Putamen (tissue), 1 donor: Measurements from ENCODE around the gene LMF1.
"Not testable (repeated sequence)": the region's sequence is repeated elsewhere in the genome, so short reads cannot be mapped to it uniquely, and the experiment has no call there.

ENCODE experiments used
- DNase-seq: peaks from one replicate; pipeline ENCODE4 v3.0.0-alpha.2; 2016; ENCODE audit warnings: low spot score

Gene LMF1

GRCh38 chr16:831571-832413 lies 139.0 kb downstream of the LMF1 start:
- DNase-seq: no peak

- DNase-seq: no peak
These were observed 139.8 kb downstream of the LMF1 start for GRCh38 chr16:830871-831570.

- no peak for DNase-seq
These were observed 140.5 kb downstream of the LMF1 start for GRCh38 chr16:830107-830870.

DNA sequence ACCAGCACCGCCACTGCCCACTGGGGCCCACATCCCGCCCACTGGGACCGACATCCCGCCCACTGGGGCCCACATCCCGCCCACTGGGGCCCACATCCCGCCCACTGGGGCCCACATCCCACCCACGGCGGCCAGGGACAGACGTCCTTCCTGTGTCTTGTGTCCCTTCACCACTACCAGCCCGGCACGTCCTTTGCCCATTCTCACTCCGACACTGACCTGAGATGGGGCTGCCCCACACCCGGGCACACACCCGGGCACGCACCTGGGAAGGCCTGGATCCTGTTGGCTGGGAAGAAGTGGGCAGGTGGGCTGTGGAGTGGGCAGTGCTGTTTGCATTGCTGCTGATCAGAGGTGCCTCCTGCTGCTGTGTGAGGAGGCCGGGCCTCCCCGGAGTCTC lies 141.9 kb downstream of the LMF1 start:
- no peak for DNase-seq

- DNase-seq: no peak
These were observed 143.3 kb downstream of the LMF1 start for GRCh38 chr16:827513-827912.

GRCh38 chr16:825341-826061 lies 145.3 kb downstream of the LMF1 start:
- no peak for DNase-seq

DNA sequence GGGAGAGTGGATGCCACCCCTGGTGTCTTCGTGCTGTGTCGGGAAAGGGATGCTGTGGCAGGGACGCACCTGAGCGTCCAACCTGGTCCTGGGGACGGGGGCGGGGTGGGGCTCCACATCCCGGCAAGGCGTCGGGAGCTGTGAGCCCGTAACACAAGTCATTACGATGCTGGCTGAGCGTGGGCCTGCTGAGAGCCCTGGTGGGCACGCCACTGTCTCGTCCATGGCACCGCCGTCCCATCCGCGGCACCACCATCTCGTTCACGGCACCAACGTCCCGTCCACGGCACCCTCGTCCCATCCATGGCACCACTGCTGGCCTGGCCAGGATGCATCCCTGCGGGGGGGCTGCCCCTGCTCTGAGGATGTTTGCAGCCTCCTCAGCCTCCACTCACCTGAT lies 146.2 kb downstream of the LMF1 start:
- DNase-seq: no peak

DNA sequence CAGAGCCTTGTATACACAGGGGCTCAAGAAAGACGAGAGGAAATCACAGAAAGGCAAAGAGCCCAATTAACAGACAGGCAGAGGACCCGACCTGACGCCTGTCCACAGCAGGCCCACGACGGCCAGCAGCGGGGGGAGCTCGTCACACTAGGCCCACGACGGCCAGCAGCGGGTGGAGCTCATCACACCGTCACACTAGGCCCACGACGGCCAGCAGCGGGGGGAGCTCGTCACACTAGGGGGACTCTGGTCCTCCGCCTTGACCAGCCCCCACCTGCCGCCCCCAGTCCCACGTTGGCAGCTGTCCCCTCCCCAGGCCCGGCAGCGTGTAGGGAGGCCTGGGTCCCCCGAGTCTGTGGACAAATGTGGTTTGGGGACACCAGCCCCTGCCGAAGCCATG lies 146.6 kb downstream of the LMF1 start:
- DNase-seq: no peak

DNA sequence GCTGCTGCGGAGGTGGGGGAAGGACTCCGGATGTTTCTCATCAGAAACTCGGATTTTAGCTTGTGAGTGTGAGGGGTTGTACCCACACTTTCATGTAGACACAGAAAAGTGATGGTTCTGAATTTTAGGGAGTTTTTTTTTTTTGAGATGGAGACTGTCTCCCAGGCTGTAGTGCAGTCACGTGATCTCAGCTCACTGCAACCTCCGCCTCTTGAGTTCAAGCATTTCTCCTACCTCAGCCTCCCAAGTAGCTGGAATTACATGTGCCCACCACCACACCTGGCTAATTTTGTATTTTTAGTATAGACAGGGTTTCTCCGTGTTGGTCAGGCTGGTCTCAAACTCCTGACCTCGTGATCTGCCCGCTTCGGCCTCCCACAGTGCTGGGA lies 147.9 kb downstream of the LMF1 start:
- no peak for DNase-seq

DNA sequence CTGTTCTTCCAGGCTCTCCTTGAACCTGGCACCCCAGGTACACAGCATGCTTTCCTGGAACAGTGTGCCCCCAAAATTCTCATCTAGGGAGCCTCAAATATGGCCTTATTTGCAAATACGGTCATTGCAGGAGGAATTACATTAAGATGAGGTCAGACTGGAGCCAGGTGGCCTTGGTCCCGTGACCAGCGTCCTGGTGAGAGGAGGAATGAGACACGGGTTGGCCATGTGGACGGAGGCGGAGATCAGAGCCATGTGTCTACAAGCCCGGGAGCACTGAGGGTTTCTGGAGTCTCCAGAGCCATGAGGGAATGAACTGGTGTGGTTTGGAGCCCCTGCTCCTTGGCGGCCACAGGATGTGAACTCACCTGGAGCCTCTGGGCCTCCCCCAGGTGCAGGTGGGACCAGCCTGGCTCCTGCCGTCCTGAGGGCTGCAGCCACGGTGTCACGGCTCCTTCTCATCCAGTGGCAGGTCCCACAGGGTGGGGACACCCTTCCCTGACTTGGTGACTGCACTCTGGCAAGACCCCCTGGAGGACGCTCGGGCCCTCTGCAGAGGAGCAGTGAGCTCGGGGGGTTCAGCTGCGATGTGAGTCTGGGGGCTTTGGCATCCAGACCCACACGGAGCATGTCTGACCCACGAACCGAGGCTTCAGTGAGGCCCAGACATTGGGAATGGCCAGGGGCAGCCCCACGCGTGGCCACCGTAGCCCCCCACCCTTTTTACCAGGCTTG lies 148.4 kb downstream of the LMF1 start:
- DNase-seq: no peak

DNA sequence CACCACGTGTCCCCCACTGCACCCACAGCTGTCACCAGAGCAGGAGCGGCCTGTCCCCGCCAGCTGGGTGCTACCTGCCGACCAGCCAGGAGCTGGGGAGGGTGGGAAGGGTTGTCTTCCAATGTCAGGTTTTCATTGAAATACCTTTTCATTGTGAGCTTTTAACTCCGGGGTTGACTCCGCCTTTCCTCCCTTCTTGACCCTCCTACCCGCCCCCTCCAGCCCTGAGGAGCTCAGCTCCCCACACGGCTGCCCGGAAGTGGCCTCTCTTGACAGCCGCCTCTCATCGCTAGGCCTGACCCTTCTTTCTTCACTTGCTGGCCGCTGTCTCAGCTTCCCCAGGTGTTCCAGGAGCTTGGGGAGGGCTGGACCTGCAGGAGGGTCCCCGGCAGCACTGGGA lies 149.0 kb downstream of the LMF1 start:
- no peak for DNase-seq

- no peak for DNase-seq
These were observed 150.0 kb downstream of the LMF1 start for GRCh38 chr16:820748-821147.

DNA sequence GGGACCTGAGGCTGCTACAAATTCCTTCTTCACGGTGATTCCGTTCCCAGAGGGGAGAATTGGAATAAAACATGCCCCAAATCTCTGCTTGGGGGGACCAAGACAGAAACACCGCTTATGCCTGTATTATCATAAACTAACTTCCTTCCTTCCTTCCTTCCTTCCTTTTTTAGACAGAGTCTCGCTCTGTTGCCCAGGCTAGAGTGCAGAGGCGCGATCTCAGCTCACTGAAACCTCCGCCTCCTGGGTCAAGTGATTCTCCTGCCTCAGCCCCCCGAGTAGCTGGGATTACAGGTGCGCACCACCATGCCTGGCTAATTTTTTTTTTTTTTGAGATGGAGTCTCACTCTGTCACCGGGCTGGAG lies 150.8 kb downstream of the LMF1 start:
- not testable (repeated sequence) for DNase-seq

DNA sequence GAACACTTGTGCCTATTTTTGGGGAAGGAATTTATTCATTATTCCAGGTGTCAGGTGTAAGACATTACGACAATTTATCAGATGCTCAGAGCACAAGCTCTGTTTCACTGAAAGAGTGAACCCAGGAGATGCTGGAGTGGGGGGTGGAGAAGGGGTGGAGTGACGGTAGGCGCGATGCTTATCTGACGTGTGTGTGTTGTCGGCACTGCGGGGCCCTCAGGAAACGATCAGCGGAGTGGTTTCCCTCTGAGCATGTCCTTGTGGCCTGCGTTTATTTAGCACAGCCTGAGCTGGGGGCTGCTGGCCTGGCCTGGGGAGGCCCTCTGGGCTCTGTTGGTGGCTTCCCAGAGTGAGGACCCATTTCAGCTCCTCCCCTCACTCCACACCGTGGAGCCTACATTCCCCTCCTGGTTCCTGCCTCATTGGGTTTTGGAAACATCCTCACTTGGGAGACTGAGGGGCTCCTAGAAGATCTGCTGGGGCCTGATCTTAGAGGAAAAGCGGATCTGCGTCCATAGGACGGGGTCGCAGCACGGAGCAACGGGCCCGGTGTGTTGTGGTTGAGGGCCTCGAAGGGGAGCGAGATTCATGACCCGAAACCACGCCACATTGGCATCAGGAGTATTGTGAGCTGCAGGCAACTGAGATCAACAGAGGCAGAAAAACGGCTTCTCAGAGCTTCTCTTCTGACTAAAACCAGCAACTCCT lies 151.3 kb downstream of the LMF1 start:
- no peak for DNase-seq

DNA sequence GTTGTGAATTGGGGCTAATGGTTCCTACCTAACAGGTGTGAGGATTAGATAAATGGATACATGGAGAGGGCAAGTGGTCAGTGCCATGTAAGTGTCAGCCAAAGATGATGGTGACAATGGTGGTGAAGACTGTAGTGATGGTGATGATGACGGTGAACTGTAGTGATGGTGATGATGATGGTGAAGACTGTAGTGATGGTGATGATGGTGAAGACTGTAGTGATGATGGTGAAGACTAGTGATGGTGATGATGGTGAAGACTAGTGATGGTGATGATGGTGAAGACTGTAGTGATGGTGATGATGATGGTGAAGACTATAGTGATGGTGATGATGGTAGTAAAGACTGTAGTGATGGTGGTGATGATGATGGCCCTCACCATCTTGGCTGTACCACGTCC lies 152.2 kb downstream of the LMF1 start:
- no peak for DNase-seq

DNA sequence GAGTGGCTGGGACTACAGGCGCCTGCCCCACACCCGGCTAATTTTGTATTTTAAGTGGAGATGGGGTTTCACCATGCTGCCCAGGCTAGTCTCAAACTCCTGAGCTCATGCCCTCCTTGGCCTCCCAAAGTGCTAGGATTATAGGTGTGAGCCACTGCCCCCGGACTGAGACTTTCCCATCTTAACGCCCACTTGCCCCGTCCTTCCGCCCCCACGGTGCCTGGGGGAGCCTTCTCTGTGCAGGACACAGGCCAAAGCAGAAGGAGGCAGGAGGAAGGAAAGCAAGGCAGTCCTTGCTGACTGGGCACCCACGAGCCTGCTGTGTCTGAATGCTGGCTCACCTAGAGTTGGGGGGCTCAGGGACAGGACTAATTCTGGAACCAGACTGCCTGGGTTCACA lies 152.7 kb downstream of the LMF1 start:
- DNase-seq: no peak

DNA sequence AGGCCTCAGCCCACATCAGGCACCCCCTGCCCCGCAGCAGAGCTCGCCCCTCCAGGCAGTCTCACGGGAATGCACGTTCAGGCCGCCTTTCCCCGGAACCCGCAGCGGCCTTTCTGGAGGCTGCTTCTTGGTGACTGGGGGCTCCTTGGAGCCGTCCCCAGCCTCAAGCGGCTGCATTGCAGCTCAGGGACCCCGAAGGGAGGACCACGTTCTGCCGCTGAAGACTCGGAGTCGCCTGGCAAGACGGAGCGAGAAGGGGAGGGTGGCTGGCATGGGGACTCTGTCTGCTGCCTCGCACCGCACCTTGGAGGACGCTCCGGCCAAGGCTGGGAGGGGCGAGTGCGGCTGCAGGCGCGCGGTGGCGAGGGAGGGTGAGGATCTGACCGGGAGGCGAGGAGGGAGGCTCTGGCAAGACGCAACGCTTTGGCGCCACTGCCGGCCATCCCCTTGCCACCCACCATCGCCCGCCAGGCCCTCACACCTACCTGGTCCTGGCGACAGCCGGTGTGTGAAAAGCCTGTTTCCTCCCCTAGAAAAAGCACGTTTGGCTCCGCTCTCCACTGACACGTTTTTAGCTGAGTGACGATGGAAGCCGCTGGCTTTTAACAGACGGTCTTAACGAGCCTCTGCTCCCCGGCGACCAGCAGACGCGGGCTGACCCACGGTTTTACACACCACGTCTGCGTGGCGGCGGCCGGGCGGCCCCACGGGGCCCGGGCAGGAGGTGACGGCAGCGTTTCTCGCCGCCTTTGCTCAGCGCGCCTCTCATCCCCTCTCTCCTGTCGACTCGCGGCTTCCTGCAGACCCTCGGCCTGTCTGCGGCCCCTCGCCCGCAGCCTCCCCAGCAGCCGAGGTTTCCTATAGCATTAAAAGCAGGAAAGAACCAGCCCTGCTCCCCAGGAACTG lies 153.5 kb downstream of the LMF1 start:
- no peak for DNase-seq

DNA sequence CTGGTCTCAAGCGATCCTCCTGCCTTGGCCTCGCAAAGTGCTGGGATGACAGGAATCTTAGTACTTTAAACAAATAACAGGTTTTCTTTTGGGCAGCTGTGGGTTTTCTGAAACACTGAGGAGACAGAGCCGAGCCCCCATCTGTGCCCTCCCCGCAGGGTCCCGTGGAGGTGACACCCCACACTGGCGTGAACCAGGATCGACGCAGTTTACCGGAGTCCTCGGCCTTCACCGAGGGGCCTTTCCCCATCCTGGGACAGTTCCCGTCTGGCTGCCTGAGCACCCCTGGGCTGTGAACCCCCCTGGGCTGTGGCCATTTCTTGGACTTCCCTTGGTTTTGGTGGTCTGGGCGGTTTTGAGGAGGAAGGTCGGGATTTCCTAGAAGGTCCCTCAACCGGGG lies 154.9 kb downstream of the LMF1 start:
- DNase-seq: no peak

GRCh38 chr16:814974-815373 lies 155.8 kb downstream of the LMF1 start:
- no peak for DNase-seq

GRCh38 chr16:813916-814412 lies 156.8 kb downstream of the LMF1 start:
- DNase-seq: no peak
